ENCODE results near the gene STK38L.

GRCh38 chr12:27270148-27270547 lies 26.1 kb downstream of the STK38L start:
- no peak for TF ChIP-seq POLR2AphosphoS5 (IDR thresholded peaks at IDR 0.05)
- TF ChIP-seq CTCF (IDR thresholded peaks at IDR 0.05), result no peak
- TF ChIP-seq POLR2A (IDR thresholded peaks at IDR 0.05; ENCODE audit: low read depth), result no peak

All from esophagus muscularis mucosa (tissue), 3 donors.